GM19328 (cell line): ENCODE measurements around the gene ADCY2.
A peak's percentile ranks its signal among the peaks of the same experiment; 100 is the strongest.

Experiments
- ATAC-seq: cut with Tn5 transposase; IDR thresholded peaks from one replicate; pipeline ENCODE4 v1.9.1; 2021; ENCODE audit warnings: mild to moderate bottlenecking, moderate library complexity; ENCODE audit not compliant: unreplicated experiment

The ADCY2 gene

DNA sequence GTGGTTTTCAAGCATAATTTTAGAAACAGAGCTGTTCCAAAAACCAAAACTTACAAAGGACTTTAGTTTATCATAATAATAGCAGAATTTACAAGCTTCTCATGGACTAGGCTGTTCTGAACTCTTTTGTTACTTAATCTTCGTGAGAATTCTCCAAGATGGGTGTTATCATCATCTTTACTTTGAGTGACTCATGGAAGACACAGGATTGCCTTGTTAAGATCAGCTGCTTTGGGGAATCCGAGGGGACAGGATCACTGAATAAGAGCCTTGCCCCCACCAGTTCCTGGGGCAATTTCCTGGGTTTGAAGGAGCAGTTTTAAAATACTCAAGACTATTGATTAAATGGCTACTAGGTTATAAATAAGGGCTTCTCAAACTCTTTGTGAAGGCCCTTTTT lies 374.5 kb downstream of the ADCY2 start:
- no peak for ATAC-seq

DNA sequence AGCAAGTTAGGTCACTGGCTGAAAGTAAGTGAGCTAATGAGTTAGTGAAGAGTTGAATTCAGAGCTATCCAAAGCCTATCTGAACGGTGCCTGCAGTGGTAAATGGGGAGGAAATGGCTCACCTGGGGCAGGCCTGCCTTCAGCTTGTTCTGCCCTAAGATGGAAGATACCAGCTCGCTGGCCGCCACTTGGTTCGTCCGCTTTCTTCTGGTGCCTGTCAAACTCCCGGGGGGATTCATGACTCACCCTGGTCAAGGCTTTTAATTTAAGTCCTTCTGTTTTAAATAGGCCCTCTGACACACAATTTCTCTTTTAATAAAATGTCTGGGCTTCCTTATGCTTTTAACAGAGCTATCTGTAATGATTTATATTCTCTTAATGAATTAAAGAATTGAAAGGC lies 376.2 kb downstream of the ADCY2 start:
- ATAC-seq = no peak

DNA sequence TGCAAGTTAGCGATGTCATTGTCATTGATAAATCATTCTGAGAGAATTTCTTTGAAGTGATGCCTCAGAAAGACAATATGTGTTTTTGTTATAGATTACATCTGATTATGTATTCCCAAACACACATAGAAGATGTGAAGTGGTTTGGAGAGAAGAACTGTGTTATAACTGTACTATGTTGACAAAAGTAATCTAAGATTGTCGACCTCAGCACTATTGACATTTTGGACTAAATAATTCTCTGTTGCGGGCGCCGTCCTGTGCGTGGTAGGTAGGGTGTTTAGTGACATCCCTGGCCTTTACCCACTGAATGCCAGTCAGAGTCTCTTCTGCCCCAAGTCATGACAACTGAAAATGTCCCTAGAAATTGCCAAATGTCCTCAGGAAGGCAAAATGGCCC lies 377.2 kb downstream of the ADCY2 start:
- ATAC-seq = no peak

DNA sequence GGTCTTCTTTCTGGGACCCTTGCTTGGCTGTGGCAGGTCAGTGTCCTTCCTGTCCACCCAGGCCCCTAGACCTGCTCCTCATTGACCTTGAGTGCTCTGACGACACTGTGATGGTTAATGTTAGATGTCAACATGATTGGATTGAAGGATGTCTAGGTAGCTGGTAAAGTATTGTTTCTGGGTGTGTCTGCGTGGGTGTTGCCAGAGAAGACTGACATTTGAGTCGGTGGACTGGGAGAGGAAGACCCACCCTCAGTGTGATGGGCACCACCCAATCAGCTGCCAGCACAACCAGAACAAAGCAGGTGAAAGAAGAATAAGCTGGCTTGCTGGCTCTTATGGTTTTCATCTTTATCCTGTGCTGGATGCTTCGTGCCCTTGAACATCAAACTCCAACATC lies 380.5 kb downstream of the ADCY2 start:
- ATAC-seq = no peak

DNA sequence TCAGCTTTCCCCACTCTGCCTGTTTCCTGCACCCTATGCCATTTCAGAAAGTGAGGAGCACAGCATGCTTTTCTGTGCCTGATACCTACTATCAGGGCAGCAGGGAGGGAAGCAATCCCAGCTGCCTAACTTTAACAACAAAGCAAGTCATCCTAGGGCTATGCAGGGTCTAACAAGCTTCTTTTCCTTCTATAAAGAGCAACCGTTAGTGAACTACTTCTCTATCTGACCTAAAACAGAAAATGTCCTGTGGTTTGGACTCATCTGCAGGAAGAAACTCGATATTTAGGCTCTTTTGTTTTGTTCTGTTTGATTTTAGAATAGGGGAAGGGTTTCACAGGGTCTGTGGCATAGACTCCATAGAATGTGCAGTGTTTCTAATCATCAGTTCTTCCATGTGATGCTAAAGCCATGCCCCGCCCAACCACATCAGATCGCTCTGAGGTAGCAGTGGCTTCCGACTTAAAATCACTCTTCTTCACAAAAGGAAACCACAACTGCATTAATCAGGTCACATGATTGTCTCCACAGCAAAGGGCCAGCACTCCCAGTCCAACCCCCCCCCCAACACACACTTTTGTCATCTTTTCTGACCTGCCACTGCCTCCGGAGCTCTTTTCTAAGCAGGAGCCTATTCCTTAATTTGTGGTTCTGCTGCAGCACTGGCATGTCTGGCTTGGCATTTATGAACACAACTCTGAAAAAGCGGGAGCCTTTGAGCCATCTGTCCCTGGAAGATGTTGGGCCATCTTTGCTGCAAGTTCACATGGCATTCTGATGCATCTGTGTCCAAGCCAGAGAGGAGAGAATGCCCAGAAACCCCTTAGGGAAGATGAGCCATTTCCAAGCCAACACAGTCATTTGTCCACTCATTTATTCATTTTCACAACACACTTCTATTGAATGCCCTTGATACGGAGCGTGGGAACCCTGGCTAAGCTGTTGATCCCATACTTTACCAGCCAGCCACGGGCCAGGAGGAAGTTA lies 383.4 kb downstream of the ADCY2 start:
- ATAC-seq = peak; percentile 68

DNA sequence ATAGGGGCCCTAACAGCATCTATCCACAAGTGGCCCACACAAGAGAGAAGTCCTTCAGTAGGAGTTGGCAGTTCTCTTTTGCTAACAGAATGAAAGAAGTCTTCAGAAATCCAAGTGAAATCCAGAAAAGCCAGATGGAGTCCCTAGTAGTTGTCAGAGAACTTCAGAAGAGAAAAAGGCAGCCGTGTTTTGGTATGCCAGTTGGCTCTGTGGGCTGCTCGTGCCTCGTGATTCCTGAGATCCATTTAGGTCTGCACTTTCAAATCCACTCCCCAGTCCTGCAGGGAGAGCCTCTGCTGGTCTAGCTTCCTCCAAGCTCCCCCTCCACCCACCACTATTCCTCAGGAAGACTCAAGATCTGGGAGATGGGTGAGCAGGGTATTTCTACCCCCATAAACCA lies 386.0 kb downstream of the ADCY2 start:
- ATAC-seq = no peak

DNA sequence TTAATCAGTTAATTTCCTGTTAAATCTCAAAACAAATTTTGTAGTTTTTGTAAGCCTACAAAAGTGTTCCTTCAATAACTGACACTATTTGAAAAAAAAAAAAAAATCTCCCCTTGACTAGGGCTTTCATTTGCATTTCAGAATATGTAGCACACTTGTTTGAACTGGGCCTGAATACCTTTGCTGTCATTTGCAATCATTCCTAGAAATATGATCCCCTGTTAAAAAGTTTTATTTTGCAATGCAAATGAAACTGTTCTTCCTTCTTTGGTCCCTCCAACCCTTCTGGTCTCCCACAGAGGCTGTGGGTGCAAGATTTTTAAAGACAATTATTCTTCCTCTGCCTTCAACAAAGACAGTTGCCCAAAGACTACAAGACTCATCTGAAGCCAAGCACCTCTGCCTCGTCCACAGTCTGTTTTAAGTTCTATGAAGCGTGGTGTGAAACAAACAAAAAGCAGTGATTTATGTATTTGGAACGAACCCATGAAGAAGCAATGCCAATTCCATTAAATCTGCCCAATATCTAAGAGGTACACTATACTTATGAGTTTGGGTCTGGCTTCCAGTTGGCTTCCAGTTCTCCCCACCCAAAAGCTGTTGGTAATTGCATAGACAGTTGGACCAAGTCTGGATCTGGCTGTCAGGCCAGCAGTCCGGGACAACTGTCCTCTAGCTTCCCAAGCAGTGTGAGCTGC lies 388.9 kb downstream of the ADCY2 start:
- no peak for ATAC-seq

DNA sequence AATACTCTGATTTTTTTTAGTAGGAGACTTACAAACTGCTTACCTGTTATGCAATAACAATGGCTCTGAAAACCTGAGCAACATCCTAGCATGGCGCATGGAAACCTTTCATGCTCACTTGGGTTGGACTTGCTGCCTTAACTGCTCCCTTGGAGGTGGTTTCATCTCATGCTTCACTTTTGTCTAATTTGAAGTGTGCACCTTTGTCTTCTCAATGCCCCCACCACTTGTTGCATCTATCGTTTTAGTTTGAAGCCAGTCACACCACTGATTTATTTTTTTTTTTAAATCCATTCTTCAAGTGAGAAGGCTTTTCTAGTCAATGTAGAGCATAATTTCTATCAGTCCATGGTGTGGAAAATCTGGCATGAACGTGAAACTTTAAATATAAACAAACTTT lies 391.8 kb downstream of the ADCY2 start:
- no peak for ATAC-seq

DNA sequence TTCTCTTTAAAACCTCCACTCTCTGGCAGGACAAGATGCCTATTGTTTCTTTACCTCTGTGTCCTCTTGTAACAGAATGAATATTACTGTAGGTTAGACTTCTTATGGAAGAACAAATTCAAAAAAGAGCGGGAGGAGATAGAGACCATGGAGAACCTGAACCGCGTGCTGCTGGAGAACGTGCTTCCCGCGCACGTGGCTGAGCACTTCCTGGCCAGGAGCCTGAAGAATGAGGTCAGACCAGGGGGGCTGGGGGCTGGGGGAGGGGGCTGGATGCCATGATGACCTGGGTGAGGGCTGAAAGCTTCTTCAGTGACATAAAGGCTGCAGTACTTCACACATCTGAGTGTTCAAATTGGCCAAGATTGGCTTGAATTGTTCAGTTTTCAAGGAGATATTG lies 393.6 kb downstream of the ADCY2 start:
- ATAC-seq = no peak

DNA sequence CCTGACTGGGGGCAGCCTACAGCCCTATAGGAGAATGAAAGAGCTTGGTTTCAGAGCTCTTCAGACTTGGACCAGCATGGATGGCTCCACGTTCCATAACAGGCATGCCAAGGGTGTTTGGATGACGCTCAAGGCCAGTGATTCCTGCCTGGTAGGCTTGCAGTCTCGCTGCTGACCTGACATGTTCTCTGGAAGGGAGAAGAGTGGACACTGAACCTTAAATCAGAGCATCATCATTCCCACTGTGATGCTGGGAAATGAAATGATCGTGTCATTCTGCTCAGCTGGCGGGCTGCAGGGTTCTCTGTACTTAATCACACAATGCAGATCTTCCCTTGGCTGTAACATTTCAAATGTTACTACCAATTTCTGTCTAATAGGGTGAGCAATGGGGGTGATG lies 398.0 kb downstream of the ADCY2 start:
- peak; percentile 24 for ATAC-seq

DNA sequence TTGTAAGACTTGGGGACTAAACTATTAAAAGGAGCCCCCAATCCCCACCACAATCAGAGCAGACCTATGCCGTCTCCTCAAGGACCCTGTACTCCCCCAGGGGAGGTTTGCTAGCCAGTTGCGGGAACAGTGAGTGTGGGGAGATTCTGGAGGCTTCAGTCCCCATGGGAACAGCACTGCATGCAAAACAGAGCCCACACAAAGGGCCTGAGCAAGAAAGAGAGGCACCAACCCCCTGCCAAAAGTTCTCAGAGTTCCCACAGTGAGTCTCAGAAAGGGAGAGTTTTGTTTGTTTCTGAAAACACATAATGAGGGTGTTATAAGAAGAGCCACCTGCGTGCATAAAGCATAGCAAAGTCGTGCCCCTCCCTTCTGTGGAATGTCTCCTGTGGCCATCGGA lies 398.4 kb downstream of the ADCY2 start:
- ATAC-seq = peak; percentile 79

DNA sequence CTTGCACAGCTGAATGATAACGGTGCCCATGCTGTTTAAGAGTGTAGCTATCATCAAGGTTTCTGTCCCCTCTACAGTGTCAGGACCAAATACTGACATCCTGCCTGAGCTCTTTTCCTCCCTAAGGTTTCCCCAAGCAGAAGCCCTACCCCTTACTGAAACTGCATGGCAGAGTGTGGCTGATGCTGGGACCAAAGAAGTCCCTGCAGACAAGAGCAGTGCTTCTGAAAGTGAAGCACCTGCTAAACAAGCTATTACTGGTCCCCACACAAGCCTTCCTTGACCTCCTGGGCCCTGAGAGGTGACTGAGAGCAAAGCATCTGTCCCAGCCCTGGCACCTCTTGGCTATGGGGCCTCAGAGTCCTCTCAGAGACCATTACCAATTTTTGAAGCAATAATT lies 398.9 kb downstream of the ADCY2 start:
- peak; percentile 41 for ATAC-seq

DNA sequence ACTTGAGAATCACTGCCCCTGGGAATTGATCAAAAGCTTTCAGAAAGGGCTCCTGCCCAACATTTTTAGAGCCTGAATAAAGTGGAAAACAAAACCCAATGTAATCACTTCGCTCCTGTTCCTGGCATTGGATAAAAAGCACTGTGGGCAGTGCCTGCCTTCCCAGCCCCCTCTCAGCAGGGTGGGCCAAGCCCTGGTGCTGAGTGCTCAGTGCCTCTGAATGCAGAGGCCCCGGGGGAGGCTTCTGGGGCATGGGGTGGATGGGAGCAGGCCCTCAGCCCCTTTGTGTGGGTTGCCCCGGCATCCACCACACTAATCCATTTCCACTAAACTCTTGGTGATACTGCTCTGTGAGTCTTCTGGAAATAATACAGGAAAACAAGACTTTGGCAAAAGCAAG lies 399.4 kb downstream of the ADCY2 start:
- ATAC-seq = no peak

DNA sequence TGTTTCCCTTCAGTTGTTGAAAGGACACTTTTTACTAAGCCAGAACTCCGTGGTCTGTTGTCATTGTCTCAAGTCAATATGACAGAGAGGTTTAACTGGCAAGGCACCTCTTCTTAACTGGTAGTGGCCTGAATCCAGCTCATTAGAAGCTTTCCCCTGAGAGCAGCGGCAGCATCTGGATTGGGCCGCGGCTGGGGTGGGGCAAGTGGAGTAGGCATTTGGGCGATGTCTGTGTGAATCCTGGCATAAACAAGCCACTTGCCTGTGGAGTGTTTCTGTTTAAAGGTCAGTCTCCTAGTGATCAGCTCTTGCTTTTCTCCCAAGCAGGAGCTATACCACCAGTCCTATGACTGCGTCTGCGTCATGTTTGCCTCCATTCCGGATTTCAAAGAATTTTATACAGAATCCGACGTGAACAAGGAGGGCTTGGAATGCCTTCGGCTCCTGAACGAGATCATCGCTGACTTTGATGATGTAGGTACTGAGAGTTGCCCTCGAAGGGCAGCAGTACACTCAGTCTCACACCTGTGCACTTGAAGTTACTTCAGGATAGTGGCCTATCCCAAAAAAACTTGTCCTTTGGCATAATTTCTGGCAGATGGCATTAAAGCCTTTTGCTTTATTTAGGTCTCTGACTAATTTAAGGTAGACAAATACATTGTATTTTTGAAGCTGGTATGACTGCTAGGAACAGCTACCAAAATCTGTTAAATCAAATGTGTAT lies 406.1 kb downstream of the ADCY2 start:
- no peak for ATAC-seq

DNA sequence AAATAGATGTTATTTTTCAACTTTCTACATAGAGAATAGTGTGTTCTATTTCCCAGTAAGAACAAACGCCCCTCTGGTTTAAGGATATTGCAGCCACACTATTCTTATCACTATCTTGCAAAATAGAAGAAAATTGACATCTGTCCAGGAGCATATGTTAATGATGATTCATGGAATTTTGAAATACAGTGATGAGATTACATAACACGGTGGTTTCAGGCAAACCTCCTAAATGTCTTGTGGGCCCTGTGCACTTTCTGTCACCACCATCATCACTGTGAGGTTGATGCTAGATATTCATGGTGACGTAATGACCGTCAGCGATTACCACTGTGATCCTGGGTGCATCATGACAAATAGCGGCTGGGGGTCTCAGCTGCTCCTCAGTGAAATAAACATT lies 406.9 kb downstream of the ADCY2 start:
- ATAC-seq = no peak

DNA sequence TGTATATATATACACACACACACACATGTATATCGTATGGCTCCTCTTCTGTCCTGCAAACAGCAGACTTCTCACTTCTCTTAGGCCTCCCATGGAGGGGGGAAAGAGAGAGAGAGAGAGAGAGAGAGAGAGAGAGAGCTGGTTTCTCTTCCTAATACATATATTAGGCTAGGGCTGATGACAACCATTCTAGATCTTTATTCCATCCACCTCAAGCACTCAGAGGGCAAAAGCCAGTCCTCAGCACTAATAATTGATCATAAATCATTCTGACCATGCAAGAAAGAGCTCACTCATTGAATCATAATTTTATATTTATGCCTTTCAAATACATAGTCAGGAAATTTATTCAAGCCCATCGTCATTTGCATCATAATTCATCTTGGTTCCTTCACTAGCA lies 408.0 kb downstream of the ADCY2 start:
- ATAC-seq = no peak

DNA sequence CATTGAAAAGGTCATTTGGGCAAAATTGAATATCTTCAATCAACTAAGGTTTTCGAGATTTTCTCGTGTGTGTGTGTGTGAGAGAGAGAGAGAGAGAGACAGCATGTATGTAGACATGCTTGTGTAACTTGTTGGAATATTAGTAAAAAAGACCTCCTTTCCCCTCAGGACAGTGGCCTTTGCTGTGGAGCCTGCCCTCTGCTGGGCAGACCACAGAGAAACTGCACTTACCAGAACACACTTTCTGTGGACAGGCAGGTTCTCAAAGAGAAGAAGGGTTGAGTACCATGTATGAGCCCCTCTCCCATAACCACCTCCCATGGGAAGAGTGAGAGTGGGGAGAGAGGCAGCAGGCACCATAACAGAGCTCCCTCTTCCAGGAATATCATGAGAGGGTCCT lies 409.4 kb downstream of the ADCY2 start:
- ATAC-seq = no peak

DNA sequence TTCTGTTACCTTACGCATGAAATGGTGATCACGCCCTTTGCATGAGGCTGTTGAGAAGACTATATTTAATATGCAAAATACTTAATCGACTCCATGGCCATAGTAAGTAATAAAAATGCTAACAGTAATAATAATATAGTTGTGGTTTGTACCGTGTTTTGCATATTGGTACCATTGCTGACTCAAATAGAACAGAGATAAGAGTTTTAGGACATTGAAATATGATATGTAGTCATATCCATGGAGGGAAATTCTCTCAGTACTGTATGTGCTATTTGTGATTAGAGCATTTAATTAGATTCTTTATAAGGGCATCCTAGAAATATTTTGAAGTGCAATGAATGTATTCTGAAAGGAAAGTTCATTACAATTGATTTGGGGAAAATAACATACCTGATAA lies 413.1 kb downstream of the ADCY2 start:
- no peak for ATAC-seq

DNA sequence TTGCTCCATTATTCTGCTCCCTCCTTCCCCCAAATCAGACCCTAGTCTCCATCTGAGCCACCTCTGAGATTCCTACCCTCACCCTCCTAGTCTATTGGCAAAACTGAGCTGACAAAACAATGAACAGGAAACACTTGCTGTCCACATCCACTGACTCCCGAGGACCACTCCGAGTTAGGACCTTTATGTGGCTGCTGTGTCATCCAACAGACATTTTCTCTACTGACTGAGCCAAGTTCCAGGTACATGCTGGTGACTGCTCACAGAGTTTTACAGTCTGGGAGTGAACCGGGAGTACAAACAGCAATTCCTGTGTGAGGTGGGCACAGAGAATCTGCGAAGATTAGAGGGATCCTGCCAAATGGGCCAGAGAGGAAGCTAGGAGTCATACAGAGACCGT lies 415.8 kb downstream of the ADCY2 start:
- ATAC-seq = no peak

DNA sequence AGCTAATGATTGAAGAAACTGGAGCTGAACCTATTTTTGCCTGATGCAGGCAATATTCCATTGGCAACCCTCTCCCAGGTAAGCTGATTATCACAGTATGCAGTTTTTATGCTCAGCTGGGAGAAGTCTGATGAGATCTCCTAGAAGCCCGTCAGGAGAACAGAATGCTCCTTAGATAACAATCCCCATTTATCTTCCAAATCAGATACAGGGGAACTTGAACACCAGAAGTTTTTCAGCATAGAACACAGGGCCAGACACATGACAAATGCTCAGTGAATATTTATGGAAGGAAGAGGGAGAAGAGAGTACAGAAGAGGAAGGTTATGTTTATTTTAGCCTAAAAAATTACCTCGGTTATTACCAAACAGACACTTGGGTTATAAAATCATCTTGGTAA lies 417.1 kb downstream of the ADCY2 start:
- ATAC-seq = no peak

DNA sequence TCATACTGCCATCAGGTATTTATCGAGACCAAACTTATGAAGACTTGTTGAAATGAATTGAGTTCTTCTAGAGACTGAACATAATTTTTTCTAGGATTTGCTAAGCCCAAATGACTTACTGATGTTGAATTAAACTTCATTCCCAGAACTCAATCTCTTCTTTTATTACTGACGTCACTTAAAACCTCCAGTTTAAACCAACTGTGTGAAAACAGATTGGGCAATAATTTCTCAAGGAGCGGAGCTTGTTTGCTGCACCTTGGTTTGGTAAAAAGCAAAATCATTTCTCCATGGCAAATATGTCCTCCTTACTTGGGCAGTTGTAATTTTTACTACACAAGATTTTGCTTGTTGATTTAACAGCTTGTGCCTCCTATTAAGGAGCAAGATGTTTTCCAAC lies 417.6 kb downstream of the ADCY2 start:
- no peak for ATAC-seq

DNA sequence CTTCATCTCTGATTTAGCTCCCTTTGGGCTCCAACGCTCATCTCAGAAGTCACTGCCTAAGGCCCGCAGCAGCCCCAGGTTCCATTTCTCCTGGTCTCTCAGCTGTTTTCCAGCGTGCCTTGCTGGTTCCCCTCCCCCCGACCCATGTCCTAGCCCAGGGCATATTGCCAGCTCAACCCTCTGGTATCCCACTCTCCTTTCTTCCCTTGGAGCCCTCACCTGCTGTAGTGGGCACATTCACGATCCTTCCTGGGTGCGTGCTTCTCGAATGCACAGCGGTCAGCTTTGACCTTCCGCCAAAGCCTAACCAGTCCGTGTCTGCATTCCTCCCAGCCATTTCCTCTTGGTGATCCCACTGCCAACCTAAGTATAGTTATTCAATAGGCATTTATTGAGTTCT lies 418.9 kb downstream of the ADCY2 start:
- ATAC-seq = no peak
